HUES64 (cell line): ENCODE results near the gene SMAP2.
"Not testable (repeated sequence)": the region's sequence is repeated elsewhere in the genome, so short reads cannot be mapped to it uniquely, and the experiment has no call there.

ENCODE experiments used
- H3K27ac ChIP-seq: 2 replicates; pipeline ENCODE4 v1.7.0; 2013; ENCODE audit warnings: low read depth, low read length, inconsistent platforms
- H3K27me3 ChIP-seq: 2 replicates; pipeline ENCODE4 v1.6.1; 2013; ENCODE audit warnings: mild to moderate bottlenecking, low read length; ENCODE audit not compliant: insufficient read depth
- H3K36me3 ChIP-seq: 2 replicates; pipeline ENCODE4 v1.6.1; 2013; ENCODE audit warnings: mild to moderate bottlenecking, low read length; ENCODE audit not compliant: insufficient read depth
- H3K4me1 ChIP-seq: 2 replicates; pipeline ENCODE4 v1.6.1; 2013; ENCODE audit warnings: mild to moderate bottlenecking, low read length, moderate library complexity; ENCODE audit not compliant: insufficient read depth
- H3K4me3 ChIP-seq: 2 replicates; pipeline ENCODE4 v1.5.1; 2013; ENCODE audit warnings: mild to moderate bottlenecking, low read length, moderate library complexity
- H3K9ac ChIP-seq: 2 replicates; pipeline ENCODE4 v1.6.1; 2013; ENCODE audit warnings: mild to moderate bottlenecking, low read depth, low read length
- H3K9me3 ChIP-seq: 2 replicates; pipeline ENCODE4 v1.6.1; 2013; ENCODE audit warnings: low read depth, low read length; ENCODE audit not compliant: insufficient read depth
- WGBS: fragments of 150-250, 120-280 bp; methylation state at CpG from one replicate; pipeline ENCODE4 v1.1.7; 2013; ENCODE audit warnings: missing lambda C conversion rate; 5-methylcytosine and 5-hydroxymethylcytosine counted together

Gene SMAP2

DNA sequence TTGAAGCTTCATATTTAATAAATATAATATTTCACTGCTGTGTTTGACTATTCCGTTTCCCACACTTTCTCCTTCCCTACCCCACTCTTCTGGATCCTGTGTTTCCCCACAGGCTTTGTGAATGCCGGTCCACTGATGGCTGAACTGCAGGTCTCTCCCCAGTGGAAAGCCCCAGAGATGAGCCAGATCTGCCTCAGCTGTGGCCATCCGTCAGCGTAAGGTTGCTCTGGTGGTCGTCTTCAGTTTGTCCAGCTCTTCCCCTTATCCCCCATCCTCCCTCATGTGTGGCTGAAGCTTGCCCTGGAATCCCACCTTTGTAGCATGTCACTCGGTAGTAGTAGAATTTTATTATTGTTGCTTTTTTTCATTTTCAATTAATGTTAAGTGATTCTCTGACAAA lies 11.4 kb downstream of the SMAP2 start:
- 94% methylated on average over 5 of the region's 6 CpGs for WGBS
- H3K9ac ChIP-seq: no peak overlapping the region
- no peaks in the 10 kb centered on the region for H3K36me3 ChIP-seq
- no peak overlapping the region for H3K27ac ChIP-seq
- no peaks in the 10 kb centered on the region for H3K27me3 ChIP-seq
- H3K4me1 ChIP-seq: peaks cover 7% of the 10 kb centered on the region; the same call in 1 of the 2 replicates
- H3K9me3 ChIP-seq: no peaks in the 10 kb centered on the region
- no peak overlapping the region for H3K4me3 ChIP-seq

DNA sequence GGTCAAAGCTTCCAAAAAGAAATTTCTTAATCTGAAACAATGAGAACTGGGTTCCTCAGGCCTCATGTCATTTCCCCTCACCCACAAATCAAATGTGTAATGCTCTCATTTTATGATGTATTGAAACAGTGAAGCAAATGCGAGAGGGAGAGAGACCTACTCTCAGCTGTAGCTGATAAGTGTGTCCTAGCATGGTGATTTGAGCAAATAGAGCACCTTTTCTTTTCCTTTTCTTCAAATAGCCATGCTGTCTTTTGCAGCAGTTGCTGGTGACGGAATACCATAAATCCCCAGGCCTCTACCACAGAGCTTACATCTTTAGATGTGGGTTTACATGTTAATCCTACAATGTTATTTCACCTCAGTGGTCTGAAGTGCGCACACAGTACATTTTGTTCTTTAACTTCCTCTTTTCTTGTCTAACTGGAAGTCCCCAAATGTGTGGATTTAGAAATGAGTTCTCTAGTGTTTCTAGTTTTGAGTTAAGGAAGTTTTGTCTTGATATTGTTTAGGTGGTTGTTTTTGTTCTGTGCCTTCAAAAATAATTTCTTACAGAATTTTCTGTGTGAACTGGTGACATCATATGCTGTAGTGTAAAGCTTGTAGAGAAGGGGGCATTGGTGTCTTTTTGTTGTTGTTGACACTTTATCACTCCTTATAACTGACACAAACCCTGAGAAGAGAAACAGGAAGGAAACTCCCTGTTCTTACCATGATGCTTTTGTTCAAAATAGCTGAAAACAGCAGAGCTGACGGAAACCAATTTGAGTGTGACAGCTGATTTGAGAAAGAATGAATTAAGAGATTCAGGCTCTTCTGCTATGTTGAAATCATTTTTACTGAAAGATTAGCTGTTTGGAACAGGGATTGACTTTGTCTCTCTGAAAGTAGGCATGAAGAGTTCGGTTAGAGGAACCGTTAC lies 12.2 kb downstream of the SMAP2 start:
- Histone ChIP-seq H3K9me3 (no peaks in the 10 kb centered on the region), H3K27me3 (no peaks in the 10 kb centered on the region), H3K27ac (no peak overlapping the region), H3K36me3 (no peaks in the 10 kb centered on the region), H3K9ac (no peak overlapping the region), H3K4me1 (peaks cover 7% of the 10 kb centered on the region; the same call in 1 of the 2 replicates), H3K4me3 (no peak overlapping the region)
- 85% methylated on average over 6 of the region's 6 CpGs for WGBS

- H3K4me3 ChIP-seq: no peak overlapping the region
- no peaks in the 10 kb centered on the region for H3K27me3 ChIP-seq
- no peak overlapping the region for H3K27ac ChIP-seq
- H3K9ac ChIP-seq: no peak overlapping the region
- peaks cover 7% of the 10 kb centered on the region; the same call in 1 of the 2 replicates for H3K4me1 ChIP-seq
- H3K9me3 ChIP-seq: no peaks in the 10 kb centered on the region
- 99% methylated on average over 3 of the region's 3 CpGs for WGBS
- no peaks in the 10 kb centered on the region for H3K36me3 ChIP-seq
These were observed 12.8 kb downstream of the SMAP2 start for GRCh38 chr1:40386359-40386723.

DNA sequence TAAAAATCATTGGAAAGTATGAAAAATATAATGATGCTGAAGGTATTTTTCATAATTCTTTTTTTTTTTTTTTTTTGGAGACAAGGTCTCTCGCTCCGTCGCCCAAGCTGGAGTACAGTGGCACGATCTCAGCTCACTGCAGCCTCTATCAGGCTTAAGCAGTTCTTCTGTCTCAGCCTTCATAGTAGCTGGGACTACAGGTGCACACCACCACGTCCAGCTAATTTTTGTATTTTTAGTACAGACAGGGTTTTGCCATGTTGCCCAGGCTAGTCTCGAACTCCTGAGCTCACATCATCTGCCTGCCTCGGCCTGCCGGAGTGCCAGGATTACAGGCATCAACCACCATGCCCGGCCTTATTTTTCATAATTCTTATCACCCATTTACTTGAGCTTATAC lies 13.3 kb downstream of the SMAP2 start:
- Histone ChIP-seq H3K9me3 (no peaks in the 10 kb centered on the region), H3K4me1 (peaks cover 7% of the 10 kb centered on the region; the same call in 1 of the 2 replicates), H3K36me3 (no peaks in the 10 kb centered on the region), H3K27ac (no peak overlapping the region), H3K27me3 (no peaks in the 10 kb centered on the region), H3K9ac (no peak overlapping the region), H3K4me3 (no peak overlapping the region)
- WGBS: 90% methylated on average over 9 of the region's 9 CpGs

- not testable (repeated sequence) for H3K9me3 ChIP-seq, H3K4me3 ChIP-seq, H3K9ac ChIP-seq, H3K27ac ChIP-seq, H3K27me3 ChIP-seq, H3K36me3 ChIP-seq, H3K4me1 ChIP-seq
- WGBS: 95% methylated on average over 38 of the region's 38 CpGs
These were observed 14.1 kb downstream of the SMAP2 start for GRCh38 chr1:40387381-40388306.

- not testable (repeated sequence) for H3K9me3 ChIP-seq, H3K27me3 ChIP-seq, H3K27ac ChIP-seq, H3K4me3 ChIP-seq, H3K9ac ChIP-seq, H3K36me3 ChIP-seq, H3K4me1 ChIP-seq
- WGBS: 95% methylated on average over 24 of the region's 28 CpGs
These were observed 15.2 kb downstream of the SMAP2 start for GRCh38 chr1:40388456-40389321.

DNA sequence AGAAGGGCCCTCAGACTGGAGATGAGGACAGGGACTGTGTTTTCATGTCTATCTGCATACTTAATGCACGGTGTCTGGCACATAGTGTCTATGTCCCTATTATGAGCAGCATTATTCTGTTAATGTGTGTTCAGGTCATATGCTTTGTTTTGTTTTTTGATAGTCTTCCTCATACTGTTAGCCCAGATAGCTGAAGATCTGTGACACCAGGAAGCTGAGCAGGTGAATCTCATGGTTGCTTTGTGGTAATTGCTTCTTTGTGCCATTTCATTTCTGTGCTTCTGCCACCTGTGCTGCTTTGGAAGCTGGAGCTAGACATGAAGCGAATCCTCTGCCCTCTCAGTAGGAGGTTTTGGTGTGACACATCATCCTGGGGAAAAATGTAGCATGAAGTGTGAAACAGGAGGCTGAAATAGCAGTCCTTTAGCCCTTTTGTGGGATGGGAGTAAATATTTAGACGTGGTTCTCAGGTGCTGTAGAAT lies 15.8 kb downstream of the SMAP2 start:
- no peak overlapping the region for H3K9ac ChIP-seq
- H3K27ac ChIP-seq: no peak overlapping the region
- no peak overlapping the region for H3K4me3 ChIP-seq
- H3K9me3 ChIP-seq: no peaks in the 10 kb centered on the region
- no peaks in the 10 kb centered on the region; the same call in 1 of the 2 replicates for H3K4me1 ChIP-seq
- H3K27me3 ChIP-seq: no peaks in the 10 kb centered on the region
- 86% methylated on average over 3 of the region's 3 CpGs for WGBS
- no peaks in the 10 kb centered on the region for H3K36me3 ChIP-seq

DNA sequence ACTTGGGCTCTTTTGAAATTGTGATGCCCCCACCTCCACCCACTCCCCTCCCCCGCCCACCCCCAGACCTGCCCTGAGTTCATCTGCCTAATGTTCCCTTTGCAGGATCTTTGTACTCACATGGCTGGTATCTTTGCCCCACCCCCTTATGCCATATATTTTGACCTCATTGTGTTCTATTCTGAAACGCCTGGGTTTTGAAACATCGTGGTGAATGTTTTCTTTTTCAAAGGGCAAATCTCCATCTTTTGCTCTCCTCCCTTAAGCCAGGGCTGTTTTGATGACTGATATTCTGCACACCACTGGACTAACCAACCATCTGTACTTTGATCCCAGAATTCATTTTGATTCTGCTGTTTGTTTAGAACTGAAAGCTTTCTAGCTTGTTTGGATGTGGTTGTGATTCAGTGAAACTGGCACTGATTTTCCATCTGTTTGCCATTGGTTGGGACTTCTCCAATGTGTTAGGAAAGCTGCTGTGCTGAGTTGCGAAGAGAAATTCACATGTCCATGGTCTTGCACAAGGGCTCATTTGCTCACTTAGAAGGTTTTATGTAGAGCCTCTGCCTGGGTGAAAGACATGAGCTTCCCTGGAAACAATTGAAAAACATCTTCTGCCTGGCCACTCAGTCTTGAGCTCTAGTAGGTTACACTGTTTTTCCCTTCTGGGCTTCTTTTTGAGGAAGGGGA lies 16.5 kb downstream of the SMAP2 start:
- no peak overlapping the region for H3K27ac ChIP-seq
- H3K4me3 ChIP-seq: no peak overlapping the region
- no peaks in the 10 kb centered on the region for H3K27me3 ChIP-seq
- WGBS: 85% methylated on average over 4 of the region's 4 CpGs
- H3K9ac ChIP-seq: no peak overlapping the region
- no peaks in the 10 kb centered on the region for H3K36me3 ChIP-seq
- no peaks in the 10 kb centered on the region; the same call in 1 of the 2 replicates for H3K4me1 ChIP-seq
- H3K9me3 ChIP-seq: no peaks in the 10 kb centered on the region

DNA sequence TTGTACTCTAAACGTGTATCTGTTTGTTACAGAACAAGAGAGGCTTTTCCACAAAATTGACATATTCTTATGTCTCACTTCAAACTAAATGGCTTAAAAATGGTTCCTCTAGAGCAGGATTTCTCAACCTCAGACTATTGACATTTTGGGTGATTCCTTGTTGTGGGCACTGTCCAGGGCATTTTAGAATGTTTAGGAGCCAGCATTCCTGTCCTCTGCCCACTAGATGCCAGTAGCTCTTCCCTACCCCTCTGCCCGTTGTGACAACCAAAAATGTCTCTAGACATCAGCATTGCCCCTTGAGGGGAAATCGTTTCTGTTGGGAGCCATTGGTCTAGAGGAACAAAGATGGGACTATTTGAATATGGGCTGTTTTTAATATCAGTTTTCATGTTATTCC lies 17.3 kb downstream of the SMAP2 start:
- 92% methylated on average over 3 of the region's 3 CpGs for WGBS
- H3K9me3 ChIP-seq: no peaks in the 10 kb centered on the region
- H3K4me1 ChIP-seq: no peaks in the 10 kb centered on the region; the same call in 1 of the 2 replicates
- no peak overlapping the region for H3K4me3 ChIP-seq
- H3K27ac ChIP-seq: no peak overlapping the region
- no peak overlapping the region for H3K9ac ChIP-seq
- no peaks in the 10 kb centered on the region for H3K27me3 ChIP-seq
- H3K36me3 ChIP-seq: no peaks in the 10 kb centered on the region

DNA sequence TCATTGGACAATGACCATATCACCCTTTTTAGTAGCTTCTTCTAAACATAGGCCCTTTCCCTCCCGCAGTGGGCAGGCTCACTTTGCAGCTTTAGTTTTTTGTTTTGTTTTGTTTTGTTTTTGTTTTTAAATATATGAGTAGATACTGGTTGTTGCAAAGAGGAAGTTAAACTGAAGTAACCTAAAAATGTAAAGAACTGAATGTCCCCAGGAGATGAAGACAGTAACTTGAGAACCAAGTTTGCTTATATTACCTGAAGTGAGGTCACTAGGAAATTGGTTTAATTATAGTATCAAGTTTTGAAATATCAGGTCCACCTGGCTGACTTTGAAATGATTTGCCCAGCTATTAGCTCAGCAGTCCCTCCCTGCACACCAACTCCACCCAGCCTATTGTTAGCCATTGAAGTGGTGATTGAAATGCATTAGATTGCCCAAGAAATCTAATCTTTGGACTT lies 18.2 kb downstream of the SMAP2 start:
- H3K27me3 ChIP-seq: no peaks in the 10 kb centered on the region
- H3K4me1 ChIP-seq: no peaks in the 10 kb centered on the region; the same call in 1 of the 2 replicates
- H3K36me3 ChIP-seq: no peaks in the 10 kb centered on the region
- H3K9me3 ChIP-seq: no peaks in the 10 kb centered on the region
- no peak overlapping the region for H3K27ac ChIP-seq
- no peak overlapping the region for H3K9ac ChIP-seq
- H3K4me3 ChIP-seq: no peak overlapping the region
- WGBS: 100% methylated on average over 1 of the region's 1 CpG
